ENCODE measurements around the gene RASGRP1.

- TF ChIP-seq, protein P1, sequence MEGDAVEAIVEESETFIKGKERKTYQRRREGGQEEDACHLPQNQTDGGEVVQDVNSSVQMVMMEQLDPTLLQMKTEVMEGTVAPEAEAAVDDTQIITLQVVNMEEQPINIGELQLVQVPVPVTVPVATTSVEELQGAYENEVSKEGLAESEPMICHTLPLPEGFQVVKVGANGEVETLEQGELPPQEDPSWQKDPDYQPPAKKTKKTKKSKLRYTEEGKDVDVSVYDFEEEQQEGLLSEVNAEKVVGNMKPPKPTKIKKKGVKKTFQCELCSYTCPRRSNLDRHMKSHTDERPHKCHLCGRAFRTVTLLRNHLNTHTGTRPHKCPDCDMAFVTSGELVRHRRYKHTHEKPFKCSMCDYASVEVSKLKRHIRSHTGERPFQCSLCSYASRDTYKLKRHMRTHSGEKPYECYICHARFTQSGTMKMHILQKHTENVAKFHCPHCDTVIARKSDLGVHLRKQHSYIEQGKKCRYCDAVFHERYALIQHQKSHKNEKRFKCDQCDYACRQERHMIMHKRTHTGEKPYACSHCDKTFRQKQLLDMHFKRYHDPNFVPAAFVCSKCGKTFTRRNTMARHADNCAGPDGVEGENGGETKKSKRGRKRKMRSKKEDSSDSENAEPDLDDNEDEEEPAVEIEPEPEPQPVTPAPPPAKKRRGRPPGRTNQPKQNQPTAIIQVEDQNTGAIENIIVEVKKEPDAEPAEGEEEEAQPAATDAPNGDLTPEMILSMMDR (IDR thresholded peaks at IDR 0.05; ENCODE audit: low read length) = no peak
- no peak for TF ChIP-seq EZH2 (IDR thresholded peaks at IDR 0.05; ENCODE audit: borderline replicate concordance, low read length)
These were observed 57.0 kb downstream of the RASGRP1 start for GRCh38 chr15:38507570-38507969.
